NB4 (cell line): ENCODE measurements around the gene TBC1D3B.
"Not testable (repeated sequence)": the region's sequence is repeated elsewhere in the genome, so short reads cannot be mapped to it uniquely, and the experiment has no call there.

ENCODE experiments used
- MYC ChIP-seq: IDR thresholded peaks from 2 replicates; pipeline ENCODE4 v1.6.1; 2011; ENCODE audit warnings: low read depth, low read length
- POLR2A ChIP-seq: IDR thresholded peaks from 2 replicates; pipeline ENCODE4 v1.6.1; 2011; ENCODE audit warnings: mild to moderate bottlenecking; ENCODE audit not compliant: insufficient read length; ENCODE audit errors: extremely low read depth

GRCh38 chr17:36201102-36201501 lies 24.7 kb upstream of the TBC1D3B start:
- not testable (repeated sequence) for TF ChIP-seq POLR2A, MYC
